Liver (tissue), 9 donors: ENCODE measurements around the gene PP2D1. TPM values are rescaled to one million over a fixed set of nuclear protein-coding genes. Genes with fewer than 3 reads are reported as not detected.

Experiments
- DNase-seq: peaks from one replicate; pipeline ENCODE4 v3.0.0-alpha.2; 2017; ENCODE audit warnings: low spot score
- H3K27ac ChIP-seq, 2 donors: one replicate each; pipeline ENCODE4 v1.7.0; 2013; ENCODE audit warnings: inconsistent platforms in 2 of 2, low read length in 2 of 2, control low read depth in 1 of 2, low read depth in 1 of 2, mild to moderate bottlenecking in 1 of 2
- H3K27me3 ChIP-seq, 4 donors: one replicate each; pipeline versions ENCODE4 v1.6.1 to v1.7.0; 2013; ENCODE audit warnings: low read length in 3 of 4, inconsistent platforms in 1 of 4, mild to moderate bottlenecking in 1 of 4, moderate library complexity in 1 of 4; ENCODE audit not compliant: control insufficient read depth in 4 of 4, insufficient read depth in 4 of 4
- H3K36me3 ChIP-seq, 4 donors: one replicate each; pipeline versions ENCODE4 v1.6.1 to v1.7.0; 2013; ENCODE audit warnings: low read length in 3 of 4, mild to moderate bottlenecking in 3 of 4, low read depth in 1 of 4, moderate library complexity in 1 of 4; ENCODE audit not compliant: control insufficient read depth in 4 of 4, insufficient read depth in 3 of 4
- H3K4me1 ChIP-seq, 4 donors: one replicate each; pipeline versions ENCODE4 v1.6.1 to v1.7.0; 2013; ENCODE audit warnings: low read length in 3 of 4, mild to moderate bottlenecking in 3 of 4, moderate library complexity in 1 of 4; ENCODE audit not compliant: control insufficient read depth in 4 of 4, insufficient read depth in 4 of 4
- H3K4me3 ChIP-seq, 3 donors: one replicate each; pipeline versions ENCODE4 v1.6.1 to v1.7.0; 2013; ENCODE audit warnings: low read length in 3 of 3, control low read depth in 1 of 3, low read depth in 1 of 3, mild to moderate bottlenecking in 1 of 3
- H3K9ac ChIP-seq, 2 donors: one replicate each; pipeline ENCODE4 v1.7.0; 2013; ENCODE audit warnings: low read length in 2 of 2, mild to moderate bottlenecking in 2 of 2, moderate library complexity in 2 of 2, control low read depth in 1 of 2, low read depth in 1 of 2
- H3K9me3 ChIP-seq, 4 donors: one replicate each; pipeline versions ENCODE4 v1.6.1 to v1.7.0; 2013; ENCODE audit warnings: low read length in 3 of 4; ENCODE audit not compliant: control insufficient read depth in 4 of 4
- EGR1 ChIP-seq, 2 donors: IDR thresholded peaks; 2 replicates each; pipeline ENCODE4 v1.6.1; 2016 to 2018; ENCODE audit warnings: antibody characterized with exemption in 2 of 2, low read depth in 2 of 2
- FOXA1 ChIP-seq: IDR thresholded peaks from 2 replicates; pipeline ENCODE4 v1.6.1; 2016; ENCODE audit warnings: antibody characterized with exemption
- FOXA2 ChIP-seq: IDR thresholded peaks from 2 replicates; pipeline ENCODE4 v1.6.1; 2016; ENCODE audit warnings: antibody characterized with exemption
- GABPA ChIP-seq, 2 donors: IDR thresholded peaks in 1 of 2; conservative IDR thresholded peaks in 1 of 2; 2 replicates each; pipeline ENCODE4 v1.6.1; 2016; ENCODE audit warnings: antibody characterized with exemption in 2 of 2, mild to moderate bottlenecking in 1 of 2, moderate library complexity in 1 of 2
- HNF4A ChIP-seq, 2 donors: conservative IDR thresholded peaks; 2 replicates each; pipeline ENCODE4 v1.6.1; 2016; ENCODE audit warnings: antibody characterized with exemption in 2 of 2, mild to moderate bottlenecking in 2 of 2
- HNF4G ChIP-seq: IDR thresholded peaks from 2 replicates; pipeline ENCODE4 v1.6.1; 2016; ENCODE audit warnings: antibody characterized with exemption
- JUND ChIP-seq, 2 donors: IDR thresholded peaks; 2 replicates each; pipeline ENCODE4 v1.6.1; 2016; ENCODE audit warnings: antibody characterized with exemption in 2 of 2
- NR2F2 ChIP-seq: IDR thresholded peaks from 2 replicates; pipeline ENCODE4 v1.6.1; 2016; ENCODE audit warnings: antibody characterized with exemption
- RAD21 ChIP-seq, 2 donors: IDR thresholded peaks; 2 replicates each; pipeline ENCODE4 v1.6.1; 2016; ENCODE audit warnings: antibody characterized with exemption in 2 of 2, mild to moderate bottlenecking in 2 of 2
- RXRA ChIP-seq, 2 donors: IDR thresholded peaks; 2 replicates each; pipeline ENCODE4 v1.6.1; 2017 to 2018; ENCODE audit warnings: antibody characterized with exemption in 2 of 2, mild to moderate bottlenecking in 1 of 2
- SP1 ChIP-seq: IDR thresholded peaks from 2 replicates; pipeline ENCODE4 v1.6.1; 2018; ENCODE audit warnings: antibody characterized with exemption, mild to moderate bottlenecking
- TAF1 ChIP-seq: conservative IDR thresholded peaks from 2 replicates; pipeline ENCODE4 v1.6.1; 2016; ENCODE audit warnings: antibody characterized with exemption, mild to moderate bottlenecking
- YY1 ChIP-seq: IDR thresholded peaks from 2 replicates; pipeline ENCODE4 v1.6.1; 2016; ENCODE audit warnings: antibody characterized with exemption, mild to moderate bottlenecking
- WGBS: extraction: QIAGEN DNeasy Blood & Tissue Kit; methylation state at CpG from one replicate; pipeline ENCODE4 v1.1.7; 2013; 5-methylcytosine and 5-hydroxymethylcytosine counted together
- polyA plus RNA-seq, 2 donors: library from polyadenylated mRNA; stranded (reverse) in 1 of 2; unstranded in 1 of 2; fragments of 200-250 nt in 1 of 2; fragments of >200 nt in 1 of 2; fragmentation: Nextera tagmentation in 1 of 2; extraction: Ambion mirVana in 1 of 2; gene quantifications; one replicate each; pipeline versions ENCODE4 v1.2.1 to v1.2.3, GENCODE V29; 2013 to 2015
- total RNA-seq, 2 donors: library from RNA; depleted of rRNA; stranded (reverse); fragments of >200 nt; gene quantifications; one replicate each; pipeline ENCODE4 v1.2.3, GENCODE V29; 2014
- TF ChIP-seq, protein P1 (sequence below): IDR thresholded peaks from 2 replicates; pipeline ENCODE4 v1.6.1; 2016; ENCODE audit warnings: antibody characterized with exemption
- TF ChIP-seq, protein P2 (sequence below): IDR thresholded peaks from 2 replicates; pipeline ENCODE4 v1.6.1; 2016; ENCODE audit warnings: antibody characterized with exemption
- TF ChIP-seq, protein P3 (sequence below): IDR thresholded peaks from 2 replicates; pipeline ENCODE4 v1.6.1; 2016; ENCODE audit warnings: antibody characterized with exemption
- TF ChIP-seq, protein P4 (sequence below): fragments of 150-350 bp; IDR thresholded peaks from 2 replicates; pipeline ENCODE4 v1.5.1; 2017; ENCODE audit warnings: improper control_type of control experiment, low read depth, low read length; ENCODE audit not compliant: missing input control
- TF ChIP-seq, protein P5 (sequence below): IDR thresholded peaks from 2 replicates; pipeline ENCODE4 v1.6.1; 2016; ENCODE audit warnings: antibody characterized with exemption, mild to moderate bottlenecking
- donor health status: healthy.
- donor health status: healthy.
- donor health status: healthy.
- donor health status: healthy.
- donor health status: healthy.

The PP2D1 gene
- total and polyA plus RNA-seq, 4 donors: 0.31 TPM; not detected in 3

DNA sequence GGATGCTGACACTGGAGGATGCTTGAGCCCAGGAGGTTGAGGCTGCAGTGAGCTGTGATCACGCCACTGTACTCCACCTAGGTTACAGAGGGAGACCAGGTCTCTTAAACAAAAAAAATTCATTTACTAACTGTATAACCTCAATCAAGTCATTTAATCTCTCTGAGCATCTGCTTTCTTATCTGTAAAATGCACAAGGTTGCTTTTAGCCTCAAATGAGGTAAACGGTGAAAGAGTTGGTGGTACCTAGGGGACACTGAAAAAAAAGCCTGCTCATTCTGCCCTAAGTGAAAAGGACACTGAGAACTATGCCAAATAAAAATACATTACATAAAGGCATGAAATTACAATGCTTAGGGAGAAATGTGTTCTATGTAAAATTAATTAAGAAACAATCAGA is 3.4 kb downstream of the PP2D1 start:
- no peaks in the 10 kb centered on the region for H3K9me3 ChIP-seq
- H3K27me3 ChIP-seq: no peaks in the 10 kb centered on the region
- H3K9ac ChIP-seq: no peak overlapping the region
- no peak for DNase-seq
- no peak for TF ChIP-seq YY1
- no peak for TF ChIP-seq JUND (IDR thresholded peaks at IDR 0.05)
- TF ChIP-seq GABPA (IDR thresholded peaks at IDR 0.05 in 1 of 2, conservative IDR thresholded peaks at IDR 0.05 in 1 of 2): no peak
- no peak for TF ChIP-seq FOXA2
- H3K27ac ChIP-seq: no peak overlapping the region
- H3K4me1 ChIP-seq: no peaks in the 10 kb centered on the region
- WGBS: 80% methylated on average over 2 of the region's 2 CpGs
- no peak overlapping the region for H3K4me3 ChIP-seq
- no peaks in the 10 kb centered on the region for H3K36me3 ChIP-seq

DNA sequence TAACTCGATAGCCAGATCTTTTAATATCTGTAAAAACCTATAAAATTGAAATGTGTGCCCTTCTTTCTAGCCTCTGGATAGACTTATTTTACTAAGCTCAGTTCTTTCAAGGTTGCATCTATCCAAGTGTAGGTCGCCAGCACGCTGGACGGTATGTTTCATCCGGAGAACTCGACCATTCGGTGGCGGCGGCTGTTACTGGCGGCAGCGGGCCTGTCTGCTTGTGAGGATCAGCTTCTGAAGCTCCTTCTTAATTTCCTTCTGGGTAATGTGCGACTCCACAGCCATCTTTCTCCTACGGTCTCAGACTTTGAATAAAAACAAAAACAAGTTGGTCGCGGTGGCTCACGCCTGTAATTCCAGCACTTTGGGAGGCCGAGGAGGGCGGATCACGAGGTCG is 4.1 kb downstream of the PP2D1 start:
- H3K9ac ChIP-seq: no peak overlapping the region
- TF ChIP-seq NR2F2 (no peak), HNF4G (no peak), EGR1 (IDR thresholded peaks at IDR 0.05; ENCODE audit: low read depth in 2 of 2) (no peak), HNF4A (conservative IDR thresholded peaks at IDR 0.05) (no peak), GABPA (IDR thresholded peaks at IDR 0.05 in 1 of 2, conservative IDR thresholded peaks at IDR 0.05 in 1 of 2) (no peak), JUND (IDR thresholded peaks at IDR 0.05) (no peak), RXRA (IDR thresholded peaks at IDR 0.05) (no peak), SP1 (no peak), TAF1 (no peak), FOXA2 (no peak), FOXA1 (no peak), RAD21 (IDR thresholded peaks at IDR 0.05) (no peak), YY1 (no peak)
- TF ChIP-seq, protein P1, sequence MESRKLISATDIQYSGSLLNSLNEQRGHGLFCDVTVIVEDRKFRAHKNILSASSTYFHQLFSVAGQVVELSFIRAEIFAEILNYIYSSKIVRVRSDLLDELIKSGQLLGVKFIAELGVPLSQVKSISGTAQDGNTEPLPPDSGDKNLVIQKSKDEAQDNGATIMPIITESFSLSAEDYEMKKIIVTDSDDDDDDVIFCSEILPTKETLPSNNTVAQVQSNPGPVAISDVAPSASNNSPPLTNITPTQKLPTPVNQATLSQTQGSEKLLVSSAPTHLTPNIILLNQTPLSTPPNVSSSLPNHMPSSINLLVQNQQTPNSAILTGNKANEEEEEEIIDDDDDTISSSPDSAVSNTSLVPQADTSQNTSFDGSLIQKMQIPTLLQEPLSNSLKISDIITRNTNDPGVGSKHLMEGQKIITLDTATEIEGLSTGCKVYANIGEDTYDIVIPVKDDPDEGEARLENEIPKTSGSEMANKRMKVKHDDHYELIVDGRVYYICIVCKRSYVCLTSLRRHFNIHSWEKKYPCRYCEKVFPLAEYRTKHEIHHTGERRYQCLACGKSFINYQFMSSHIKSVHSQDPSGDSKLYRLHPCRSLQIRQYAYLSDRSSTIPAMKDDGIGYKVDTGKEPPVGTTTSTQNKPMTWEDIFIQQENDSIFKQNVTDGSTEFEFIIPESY: no peak
- TF ChIP-seq, protein P2, sequence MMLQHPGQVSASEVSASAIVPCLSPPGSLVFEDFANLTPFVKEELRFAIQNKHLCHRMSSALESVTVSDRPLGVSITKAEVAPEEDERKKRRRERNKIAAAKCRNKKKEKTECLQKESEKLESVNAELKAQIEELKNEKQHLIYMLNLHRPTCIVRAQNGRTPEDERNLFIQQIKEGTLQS: no peak
- TF ChIP-seq, protein P3, sequence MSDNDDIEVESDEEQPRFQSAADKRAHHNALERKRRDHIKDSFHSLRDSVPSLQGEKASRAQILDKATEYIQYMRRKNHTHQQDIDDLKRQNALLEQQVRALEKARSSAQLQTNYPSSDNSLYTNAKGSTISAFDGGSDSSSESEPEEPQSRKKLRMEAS: no peak
- TF ChIP-seq, protein P4, sequence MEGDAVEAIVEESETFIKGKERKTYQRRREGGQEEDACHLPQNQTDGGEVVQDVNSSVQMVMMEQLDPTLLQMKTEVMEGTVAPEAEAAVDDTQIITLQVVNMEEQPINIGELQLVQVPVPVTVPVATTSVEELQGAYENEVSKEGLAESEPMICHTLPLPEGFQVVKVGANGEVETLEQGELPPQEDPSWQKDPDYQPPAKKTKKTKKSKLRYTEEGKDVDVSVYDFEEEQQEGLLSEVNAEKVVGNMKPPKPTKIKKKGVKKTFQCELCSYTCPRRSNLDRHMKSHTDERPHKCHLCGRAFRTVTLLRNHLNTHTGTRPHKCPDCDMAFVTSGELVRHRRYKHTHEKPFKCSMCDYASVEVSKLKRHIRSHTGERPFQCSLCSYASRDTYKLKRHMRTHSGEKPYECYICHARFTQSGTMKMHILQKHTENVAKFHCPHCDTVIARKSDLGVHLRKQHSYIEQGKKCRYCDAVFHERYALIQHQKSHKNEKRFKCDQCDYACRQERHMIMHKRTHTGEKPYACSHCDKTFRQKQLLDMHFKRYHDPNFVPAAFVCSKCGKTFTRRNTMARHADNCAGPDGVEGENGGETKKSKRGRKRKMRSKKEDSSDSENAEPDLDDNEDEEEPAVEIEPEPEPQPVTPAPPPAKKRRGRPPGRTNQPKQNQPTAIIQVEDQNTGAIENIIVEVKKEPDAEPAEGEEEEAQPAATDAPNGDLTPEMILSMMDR: no peak
- TF ChIP-seq, protein P5, sequence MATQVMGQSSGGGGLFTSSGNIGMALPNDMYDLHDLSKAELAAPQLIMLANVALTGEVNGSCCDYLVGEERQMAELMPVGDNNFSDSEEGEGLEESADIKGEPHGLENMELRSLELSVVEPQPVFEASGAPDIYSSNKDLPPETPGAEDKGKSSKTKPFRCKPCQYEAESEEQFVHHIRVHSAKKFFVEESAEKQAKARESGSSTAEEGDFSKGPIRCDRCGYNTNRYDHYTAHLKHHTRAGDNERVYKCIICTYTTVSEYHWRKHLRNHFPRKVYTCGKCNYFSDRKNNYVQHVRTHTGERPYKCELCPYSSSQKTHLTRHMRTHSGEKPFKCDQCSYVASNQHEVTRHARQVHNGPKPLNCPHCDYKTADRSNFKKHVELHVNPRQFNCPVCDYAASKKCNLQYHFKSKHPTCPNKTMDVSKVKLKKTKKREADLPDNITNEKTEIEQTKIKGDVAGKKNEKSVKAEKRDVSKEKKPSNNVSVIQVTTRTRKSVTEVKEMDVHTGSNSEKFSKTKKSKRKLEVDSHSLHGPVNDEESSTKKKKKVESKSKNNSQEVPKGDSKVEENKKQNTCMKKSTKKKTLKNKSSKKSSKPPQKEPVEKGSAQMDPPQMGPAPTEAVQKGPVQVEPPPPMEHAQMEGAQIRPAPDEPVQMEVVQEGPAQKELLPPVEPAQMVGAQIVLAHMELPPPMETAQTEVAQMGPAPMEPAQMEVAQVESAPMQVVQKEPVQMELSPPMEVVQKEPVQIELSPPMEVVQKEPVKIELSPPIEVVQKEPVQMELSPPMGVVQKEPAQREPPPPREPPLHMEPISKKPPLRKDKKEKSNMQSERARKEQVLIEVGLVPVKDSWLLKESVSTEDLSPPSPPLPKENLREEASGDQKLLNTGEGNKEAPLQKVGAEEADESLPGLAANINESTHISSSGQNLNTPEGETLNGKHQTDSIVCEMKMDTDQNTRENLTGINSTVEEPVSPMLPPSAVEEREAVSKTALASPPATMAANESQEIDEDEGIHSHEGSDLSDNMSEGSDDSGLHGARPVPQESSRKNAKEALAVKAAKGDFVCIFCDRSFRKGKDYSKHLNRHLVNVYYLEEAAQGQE: no peak
- H3K36me3 ChIP-seq: no peaks in the 10 kb centered on the region
- H3K4me1 ChIP-seq: no peaks in the 10 kb centered on the region
- H3K4me3 ChIP-seq: no peak overlapping the region
- 95% methylated on average over 20 of the region's 20 CpGs for WGBS
- H3K27me3 ChIP-seq: no peaks in the 10 kb centered on the region
- no peak for DNase-seq
- H3K9me3 ChIP-seq: no peaks in the 10 kb centered on the region
- no peak overlapping the region for H3K27ac ChIP-seq
